ENCODE results near the gene HYKK. TPM values are rescaled to one million over a fixed set of nuclear protein-coding genes. Genes with fewer than 3 reads are reported as not detected.

Gene HYKK
- total RNA-seq, 6 donors from 2014 or later = 2.8 to 6.3 (median 3.2) TPM

GRCh38 chr15:78563092-78563491, 55.7 kb downstream of the HYKK start:
- TF ChIP-seq POLR2A (IDR thresholded peaks at IDR 0.05) = no peak
- no peak for TF ChIP-seq EP300 (IDR thresholded peaks at IDR 0.05)
- TF ChIP-seq CTCF (IDR thresholded peaks at IDR 0.05) = no peak
- TF ChIP-seq POLR2AphosphoS5 (IDR thresholded peaks at IDR 0.05) = no peak
- peaks cover 8 to 20% (median 11%) of the 10 kb centered on the region in 4 donors for H3K4me1 ChIP-seq
- WGBS, 2 donors = 86 to 94% methylated on average over 2 of the region's 2 CpGs

GRCh38 chr15:78564743-78565096, 57.3 kb downstream of the HYKK start:
- 58 to 60% methylated on average over 9 to 11 of the region's 11 CpGs for WGBS, 2 donors
- H3K36me3 ChIP-seq = no peaks in the 10 kb centered on the region
- no peak for DNase-seq
- H3K27ac ChIP-seq = peak overlapping the region in 2 of 4 donors; percentile 14 to 68
- peaks cover 8 to 20% (median 11%) of the 10 kb centered on the region in 4 donors for H3K4me1 ChIP-seq
- H3K27me3 ChIP-seq = no peaks in the 10 kb centered on the region
- H3K4me3 ChIP-seq = peak overlapping the region in 3 of 4 donors; percentile 58 to 73 (median 69)
- ATAC-seq (ENCODE audit: low FRiP score in 2 of 2) = no peak
- no peak for TF ChIP-seq POLR2A (IDR thresholded peaks at IDR 0.05)
- no peak for TF ChIP-seq POLR2AphosphoS5 (IDR thresholded peaks at IDR 0.05)
- TF ChIP-seq EP300 (IDR thresholded peaks at IDR 0.05) = no peak
- TF ChIP-seq CTCF (IDR thresholded peaks at IDR 0.05) = no peak
- no peaks in the 10 kb centered on the region for H3K9me3 ChIP-seq

More at GRCh38 chr15:78563092-78563491, 55.7 kb downstream of the HYKK start:
- H3K27me3 ChIP-seq = no peaks in the 10 kb centered on the region
- H3K27ac ChIP-seq = no peak overlapping the region
- DNase-seq (no peak), ATAC-seq (ENCODE audit: low FRiP score in 2 of 2) (no peak)
- H3K4me3 ChIP-seq = no peak overlapping the region
- H3K9me3 ChIP-seq = no peaks in the 10 kb centered on the region
- no peaks in the 10 kb centered on the region for H3K36me3 ChIP-seq

GRCh38 chr15:78565097-78565950, 57.9 kb downstream of the HYKK start, which contains the start of gene CHRNA5:
CHRNA5 (plus strand) TSS chr15:78565520; CDS start chr15:78565720, 200 bp downstream.
- peak; percentile 94 to 97 for ATAC-seq (ENCODE audit: low FRiP score in 2 of 2)

GRCh38 chr15:78565951-78566774, 58.8 kb downstream of the HYKK start:
- peak overlapping the region; percentile 31 to 73 (median 64) for H3K4me3 ChIP-seq
- no peak overlapping the region for H3K27ac ChIP-seq
- TF ChIP-seq POLR2A (IDR thresholded peaks at IDR 0.05) = no peak
- TF ChIP-seq EP300 (IDR thresholded peaks at IDR 0.05) = no peak
- TF ChIP-seq POLR2AphosphoS5 (IDR thresholded peaks at IDR 0.05) = no peak
- TF ChIP-seq CTCF (IDR thresholded peaks at IDR 0.05) = no peak
- DNase-seq (no peak), ATAC-seq (ENCODE audit: low FRiP score in 2 of 2) (peak in 1 of 2 donors; percentile 11)
- H3K36me3 ChIP-seq = no peaks in the 10 kb centered on the region
- no peaks in the 10 kb centered on the region for H3K27me3 ChIP-seq
- WGBS, 2 donors = 3 to 5% methylated on average over 19 of the region's 19 CpGs
- no peaks in the 10 kb centered on the region for H3K9me3 ChIP-seq
- H3K4me1 ChIP-seq = peaks cover 8 to 20% (median 11%) of the 10 kb centered on the region in 4 donors

More at GRCh38 chr15:78565097-78565950, 57.9 kb downstream of the HYKK start, which contains the start of gene CHRNA5:
- Histone ChIP-seq H3K4me1 (peaks cover 8 to 20% (median 11%) of the 10 kb centered on the region in 4 donors), H3K27me3 (no peaks in the 10 kb centered on the region), H3K4me3 (peak within 1 kb of the TSS; percentile 31 to 73 (median 64)), H3K36me3 (no peaks in the 10 kb centered on the region), H3K9me3 (no peaks in the 10 kb centered on the region), H3K27ac (peak within 1 kb of the TSS in 2 of 4 donors; percentile 14 to 68)
- TF ChIP-seq POLR2AphosphoS5 (IDR thresholded peaks at IDR 0.05) = no peak
- TF ChIP-seq EP300 (IDR thresholded peaks at IDR 0.05) = no peak
- no peak for TF ChIP-seq POLR2A (IDR thresholded peaks at IDR 0.05)
- TF ChIP-seq CTCF (IDR thresholded peaks at IDR 0.05) = no peak
- 0 to 1% methylated on average over 12 to 43 of the region's 75 CpGs for WGBS, 2 donors
- peak; percentile 95 for DNase-seq

Data from upper lobe of left lung (tissue), 6 donors.